PFSK-1 (cell line): ENCODE results near the gene ANAPC7.

Experiments used
- POLR2AphosphoS5 ChIP-seq: IDR thresholded peaks from 2 replicates; pipeline ENCODE4 v1.6.1; 2012; ENCODE audit warnings: low read depth, mild to moderate bottlenecking, control low read depth, low read length, moderate library complexity
- SIN3A ChIP-seq: IDR thresholded peaks from 2 replicates; pipeline ENCODE4 v1.6.1; 2012; ENCODE audit warnings: mild to moderate bottlenecking, low read length, moderate library complexity, borderline replicate concordance; ENCODE audit not compliant: insufficient read depth

- 0 out of 2 replicates have a peak, but pooled peaks have one; percentile 28 for TF ChIP-seq POLR2AphosphoS5
- no peak for TF ChIP-seq SIN3A
Measured at GRCh38 chr12:110348431-110349059, 55.0 kb downstream of the ANAPC7 start.
